GM19324 (cell line): Measurements from ENCODE around the gene FDX1.
"Not testable (repeated sequence)": the region's sequence is repeated elsewhere in the genome, so short reads cannot be mapped to it uniquely, and the experiment has no call there.

Source experiments
- ATAC-seq: cut with Tn5 transposase; IDR thresholded peaks from one replicate; pipeline ENCODE4 v1.9.1; 2021; ENCODE audit warnings: mild to moderate bottlenecking, moderate library complexity; ENCODE audit not compliant: unreplicated experiment, low FRiP score

The FDX1 gene

GRCh38 chr11:110429731-110430266 lies at the start of gene FDX1:
TSS of gene FDX1 (plus strand) at chr11:110429948. CDS start at chr11:110430121, 173 bp downstream.
- ATAC-seq: peak; percentile 92

- no peak for ATAC-seq
Observed at GRCh38 chr11:110380836-110381622, 48.7 kb upstream of the FDX1 start.

- ATAC-seq: not testable (repeated sequence)
Observed at GRCh38 chr11:110388231-110388630, 41.5 kb upstream of the FDX1 start.

- ATAC-seq: no peak
Observed at GRCh38 chr11:110389965-110390364, 39.8 kb upstream of the FDX1 start.

- no peak for ATAC-seq
Observed at GRCh38 chr11:110392056-110392455, 37.7 kb upstream of the FDX1 start.

GRCh38 chr11:110397668-110398286 lies 32.0 kb upstream of the FDX1 start:
- ATAC-seq: not testable (repeated sequence)

GRCh38 chr11:110403585-110403984 lies 26.2 kb upstream of the FDX1 start:
- not testable (repeated sequence) for ATAC-seq

GRCh38 chr11:110405636-110406035 lies 24.1 kb upstream of the FDX1 start:
- not testable (repeated sequence) for ATAC-seq

GRCh38 chr11:110407315-110407714 lies 22.4 kb upstream of the FDX1 start:
- ATAC-seq: no peak

GRCh38 chr11:110409174-110409573 lies 20.6 kb upstream of the FDX1 start:
- no peak for ATAC-seq

GRCh38 chr11:110410651-110411050 lies 19.1 kb upstream of the FDX1 start:
- ATAC-seq: no peak

- no peak for ATAC-seq
Observed at GRCh38 chr11:110415081-110415480, 14.7 kb upstream of the FDX1 start.

- ATAC-seq: not testable (repeated sequence)
Observed at GRCh38 chr11:110421658-110422057, 8.1 kb upstream of the FDX1 start.

- no peak for ATAC-seq
Observed at GRCh38 chr11:110422306-110422905, 7.3 kb upstream of the FDX1 start.

GRCh38 chr11:110424775-110425444 lies 4.8 kb upstream of the FDX1 start:
- ATAC-seq: no peak

GRCh38 chr11:110425751-110426545 lies 3.8 kb upstream of the FDX1 start:
- ATAC-seq: no peak

- ATAC-seq: no peak
Observed at GRCh38 chr11:110428040-110428439, 1.7 kb upstream of the FDX1 start.

- no peak for ATAC-seq
Observed at GRCh38 chr11:110428956-110429730, 605 bp upstream of the FDX1 start.
